Hepatocyte (in vitro differentiated cells): ENCODE measurements around the gene NFIA.

Experiments
- EZH2 ChIP-seq: fragments of 200-600 bp; sonication (generic); IDR thresholded peaks from 2 replicates; pipeline ENCODE4 v1.6.1; 2016; ENCODE audit warnings: antibody characterized with exemption, mild to moderate bottlenecking, borderline replicate concordance
- EZH2phosphoT487 ChIP-seq: fragments of 200-600 bp; sonication (generic); IDR thresholded peaks from one replicate; pipeline ENCODE4 v1.6.1; 2018; ENCODE audit warnings: antibody characterized with exemption, mild to moderate bottlenecking, low read depth, moderate library complexity; ENCODE audit not compliant: unreplicated experiment, severe bottlenecking
- TF ChIP-seq, protein P1 (sequence below): fragments of 200-600 bp; sonication (generic); IDR thresholded peaks from 2 replicates; pipeline ENCODE4 v1.5.1; 2016; ENCODE audit warnings: antibody characterized with exemption, mild to moderate bottlenecking; ENCODE audit not compliant: poor library complexity

GRCh38 chr1:61156576-61157467 is 74.5 kb downstream of the NFIA start:
- TF ChIP-seq, protein P1, sequence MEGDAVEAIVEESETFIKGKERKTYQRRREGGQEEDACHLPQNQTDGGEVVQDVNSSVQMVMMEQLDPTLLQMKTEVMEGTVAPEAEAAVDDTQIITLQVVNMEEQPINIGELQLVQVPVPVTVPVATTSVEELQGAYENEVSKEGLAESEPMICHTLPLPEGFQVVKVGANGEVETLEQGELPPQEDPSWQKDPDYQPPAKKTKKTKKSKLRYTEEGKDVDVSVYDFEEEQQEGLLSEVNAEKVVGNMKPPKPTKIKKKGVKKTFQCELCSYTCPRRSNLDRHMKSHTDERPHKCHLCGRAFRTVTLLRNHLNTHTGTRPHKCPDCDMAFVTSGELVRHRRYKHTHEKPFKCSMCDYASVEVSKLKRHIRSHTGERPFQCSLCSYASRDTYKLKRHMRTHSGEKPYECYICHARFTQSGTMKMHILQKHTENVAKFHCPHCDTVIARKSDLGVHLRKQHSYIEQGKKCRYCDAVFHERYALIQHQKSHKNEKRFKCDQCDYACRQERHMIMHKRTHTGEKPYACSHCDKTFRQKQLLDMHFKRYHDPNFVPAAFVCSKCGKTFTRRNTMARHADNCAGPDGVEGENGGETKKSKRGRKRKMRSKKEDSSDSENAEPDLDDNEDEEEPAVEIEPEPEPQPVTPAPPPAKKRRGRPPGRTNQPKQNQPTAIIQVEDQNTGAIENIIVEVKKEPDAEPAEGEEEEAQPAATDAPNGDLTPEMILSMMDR: no peak
- TF ChIP-seq EZH2 (no peak), EZH2phosphoT487 (no peak)
